Liver (tissue), 3 donors: ENCODE data around the gene TIAM1.

Experiments
- ATF3 ChIP-seq: IDR thresholded peaks from 2 replicates; pipeline ENCODE4 v1.6.1; 2016; ENCODE audit warnings: antibody characterized with exemption
- CTCF ChIP-seq: fragments of 150-350 bp; IDR thresholded peaks from 2 replicates; pipeline ENCODE4 v1.5.1; 2017; ENCODE audit warnings: improper control_type of control experiment, low read depth, low read length; ENCODE audit not compliant: missing input control
- EGR1 ChIP-seq, 2 donors: IDR thresholded peaks; 2 replicates each; pipeline ENCODE4 v1.6.1; 2016 to 2018; ENCODE audit warnings: antibody characterized with exemption in 2 of 2, low read depth in 2 of 2
- FOXA2 ChIP-seq: IDR thresholded peaks from 2 replicates; pipeline ENCODE4 v1.6.1; 2016; ENCODE audit warnings: antibody characterized with exemption
- GABPA ChIP-seq, 2 donors: IDR thresholded peaks in 1 of 2; conservative IDR thresholded peaks in 1 of 2; 2 replicates each; pipeline ENCODE4 v1.6.1; 2016; ENCODE audit warnings: antibody characterized with exemption in 2 of 2, mild to moderate bottlenecking in 1 of 2, moderate library complexity in 1 of 2
- HNF4A ChIP-seq, 2 donors: conservative IDR thresholded peaks; 2 replicates each; pipeline ENCODE4 v1.6.1; 2016; ENCODE audit warnings: antibody characterized with exemption in 2 of 2, mild to moderate bottlenecking in 2 of 2
- JUND ChIP-seq, 2 donors: IDR thresholded peaks; 2 replicates each; pipeline ENCODE4 v1.6.1; 2016; ENCODE audit warnings: antibody characterized with exemption in 2 of 2
- MAX ChIP-seq: IDR thresholded peaks from 2 replicates; pipeline ENCODE4 v1.6.1; 2016; ENCODE audit warnings: antibody characterized with exemption
- RAD21 ChIP-seq, 2 donors: IDR thresholded peaks; 2 replicates each; pipeline ENCODE4 v1.6.1; 2016; ENCODE audit warnings: antibody characterized with exemption in 2 of 2, mild to moderate bottlenecking in 2 of 2
- REST ChIP-seq: IDR thresholded peaks from 2 replicates; pipeline ENCODE4 v1.6.1; 2016; ENCODE audit warnings: antibody characterized with exemption, mild to moderate bottlenecking
- RXRA ChIP-seq, 2 donors: IDR thresholded peaks; 2 replicates each; pipeline ENCODE4 v1.6.1; 2017 to 2018; ENCODE audit warnings: antibody characterized with exemption in 2 of 2, mild to moderate bottlenecking in 1 of 2
- TAF1 ChIP-seq: conservative IDR thresholded peaks from 2 replicates; pipeline ENCODE4 v1.6.1; 2016; ENCODE audit warnings: antibody characterized with exemption, mild to moderate bottlenecking
- YY1 ChIP-seq: IDR thresholded peaks from 2 replicates; pipeline ENCODE4 v1.6.1; 2016; ENCODE audit warnings: antibody characterized with exemption, mild to moderate bottlenecking
- ZBTB33 ChIP-seq: IDR thresholded peaks from 2 replicates; pipeline ENCODE4 v1.6.1; 2016; ENCODE audit warnings: antibody characterized with exemption
- donor health status: healthy.
- donor health status: healthy.

- TF ChIP-seq CTCF (no peak), YY1 (no peak), REST (no peak), MAX (no peak), HNF4A (conservative IDR thresholded peaks at IDR 0.05) (no peak), TAF1 (no peak), JUND (IDR thresholded peaks at IDR 0.05) (no peak), GABPA (IDR thresholded peaks at IDR 0.05 in 1 of 2, conservative IDR thresholded peaks at IDR 0.05 in 1 of 2) (no peak), FOXA2 (no peak), ATF3 (no peak), RAD21 (IDR thresholded peaks at IDR 0.05) (no peak), EGR1 (IDR thresholded peaks at IDR 0.05; ENCODE audit: low read depth in 2 of 2) (no peak), RXRA (IDR thresholded peaks at IDR 0.05) (no peak), ZBTB33 (no peak)
These were observed 89.9 kb downstream of the TIAM1 start for GRCh38 chr21:31254131-31254530.
